Heart left ventricle (tissue), 16 donors: ENCODE data around the gene TMEM169. TPM values are rescaled to one million over a fixed set of nuclear protein-coding genes. Genes with fewer than 3 reads are reported as not detected.
"Not testable (repeated sequence)": the region's sequence is repeated elsewhere in the genome, so short reads cannot be mapped to it uniquely, and the experiment has no call there.

Source experiments
- ATAC-seq, 4 donors: fragments of 200-7000 bp; cut with Tn5 transposase; one replicate each; pipeline ENCODE4 v1.9.1; 2020 to 2022; ENCODE audit warnings: moderate library complexity in 4 of 4, mild to moderate bottlenecking in 3 of 4, moderate number of reproducible peaks in 1 of 4
- DNase-seq, 5 donors: peaks; one replicate each; pipeline ENCODE4 v3.0.0-alpha.2; 2020
- H3K27ac ChIP-seq, 12 donors: fragments of 200-600 bp; sonication (generic) in 4 of 12; one replicate each; pipeline versions ENCODE4 v1.5.0 to v1.8.0; 2016 to 2022; ENCODE audit warnings: mild to moderate bottlenecking in 2 of 12
- H3K27me3 ChIP-seq, 9 donors: fragments of 200-600 bp; sonication (generic) in 2 of 9; one replicate each; pipeline versions ENCODE4 v1.5.1 to v1.8.0; 2016 to 2022; ENCODE audit warnings: mild to moderate bottlenecking in 3 of 9
- H3K36me3 ChIP-seq, 9 donors: fragments of 200-600 bp; sonication (generic) in 2 of 9; one replicate each; pipeline versions ENCODE4 v1.5.0 to v1.8.0; 2018 to 2022; ENCODE audit warnings: mild to moderate bottlenecking in 2 of 9
- H3K4me1 ChIP-seq, 12 donors: fragments of 200-600 bp; sonication (generic) in 4 of 12; one replicate each; pipeline versions ENCODE4 v1.5.0 to v1.8.0; 2016 to 2022; ENCODE audit warnings: mild to moderate bottlenecking in 3 of 12
- H3K4me3 ChIP-seq, 12 donors: fragments of 200-600 bp; sonication (generic) in 4 of 12; one replicate each; pipeline versions ENCODE4 v1.5.0 to v1.8.0; 2017 to 2022; ENCODE audit warnings: mild to moderate bottlenecking in 9 of 12, moderate library complexity in 4 of 12
- H3K9me3 ChIP-seq, 12 donors: fragments of 200-600 bp; sonication (generic) in 4 of 12; one replicate each; pipeline versions ENCODE4 v1.5.0 to v1.8.0; 2016 to 2022; ENCODE audit warnings: mild to moderate bottlenecking in 1 of 12
- POLR2A ChIP-seq, 2 donors: fragments of 450-650 bp; IDR thresholded peaks; one replicate each; pipeline ENCODE4 v1.6.1; 2017; ENCODE audit warnings: antibody characterized with exemption in 2 of 2, mild to moderate bottlenecking in 2 of 2, moderate library complexity in 2 of 2
- WGBS, 4 donors: extraction: QIAGEN DNeasy Blood & Tissue Kit in 2 of 4; methylation state at CpG; one replicate each; pipeline versions ENCODE4 v1.1.5 to v1.1.7; 2013 to 2018; 5-methylcytosine and 5-hydroxymethylcytosine counted together
- intact Hi-C, 10 donors: fragments of 100-400 bp; cut with DNase I; formaldehyde crosslinking; loops; one replicate each; pipeline versions ENCODE4 v1.11.1 to v1.14.2; 2022
- polyA plus RNA-seq, 2 donors: library from polyadenylated mRNA; stranded (reverse); fragments of 200-250 nt; gene quantifications; one replicate each; pipeline ENCODE4 v1.2.3, GENCODE V29; 2013
- total RNA-seq, 9 donors: library from RNA; depleted of rRNA in 2 of 9; stranded (reverse); fragments of >200 nt in 2 of 9; fragmentation: NEBNext Ultra II Directional in 3 of 9; extraction: Animal tissue kit (Norgen Biotek cat#: 25700) in 3 of 9; gene quantifications; one replicate each; pipeline versions ENCODE4 v1.1.0 to v1.2.4, GENCODE V29; 2016 to 2023
- TF ChIP-seq, protein P1 (sequence below), 12 donors: fragments of 200-600 bp; sonication (generic) in 4 of 12; IDR thresholded peaks; one replicate each; pipeline versions ENCODE4 v1.5.0 to v1.8.0; 2018 to 2022; ENCODE audit warnings: antibody characterized with exemption in 12 of 12, mild to moderate bottlenecking in 5 of 12
- donor health status: ischemic (EF 13 %, LVEDD 7.1; RV severe dilation, severe dysfunction).
- donor health status: healthy with polysubstance abuse.
- donor health status: DM: no; HTN: yes; CAD: no.
- donor health status: DM: no; HTN: no; CAD: no.
- donor health status: ischemic (EF 25% LVEDD 6.9; RV normal size, moderate dysfunction).
- donor health status: ischemic (EF 25% LVEDD 5.7; RV mildly dilated, moderate dysfunction).
- donor health status: healthy.
- donor health status: DM: yes; HTN: yes; CAD: no.
- donor health status: ischemic (EF 35%, LVEDD 5.7; RV mildly dilated, moderate dysfunction).
- donor health status: nonischemic (EF 11% LVEDD 7.7; RV severe dilation, severe dysfunction).
- donor health status: DM: yes; HTN: yes; CAD: no.
- donor health status: PGD.
- donor health status: ischemic (EF 29% LVEDD 5.4; RV normal size, mild dysfunction).
- donor health status: nonischemic (EF 23%, LVEDD 6.1; RV moderate dilation, normal function).

Gene TMEM169
- total and polyA plus RNA-seq, 11 donors, result 0.15 to 1.5 (median 0.32) TPM

DNA sequence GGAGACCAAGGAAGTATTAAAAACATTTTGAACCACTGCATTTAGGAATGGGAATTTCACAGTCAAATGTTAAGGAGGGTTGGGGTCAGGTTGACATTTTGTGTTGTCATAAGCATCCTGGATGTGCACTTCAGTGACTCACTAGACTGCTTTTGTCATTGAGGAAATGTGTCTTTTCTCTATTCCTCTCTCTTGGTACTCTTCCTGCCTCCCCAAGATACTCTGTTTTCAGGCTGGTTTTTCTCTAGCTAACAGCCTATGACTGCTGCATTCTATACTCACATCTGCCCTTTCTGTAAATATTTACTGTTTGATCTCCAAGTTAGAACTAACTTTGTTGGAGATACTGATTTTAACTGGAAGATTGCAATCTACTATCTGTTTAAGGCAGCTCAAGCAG lies 50.9 kb downstream of the TMEM169 start:
- no peak overlapping the region for H3K4me3 ChIP-seq
- DNase-seq (no peak), ATAC-seq (no peak)
- H3K4me1 ChIP-seq, result peaks cover 0 to 10% (median 0%) of the 10 kb centered on the region in 12 donors
- peaks cover 0 to 100% (median 99%) of the 10 kb centered on the region in 9 donors for H3K36me3 ChIP-seq
- no peak for TF ChIP-seq POLR2A (IDR thresholded peaks at IDR 0.05)
- TF ChIP-seq, protein P1, sequence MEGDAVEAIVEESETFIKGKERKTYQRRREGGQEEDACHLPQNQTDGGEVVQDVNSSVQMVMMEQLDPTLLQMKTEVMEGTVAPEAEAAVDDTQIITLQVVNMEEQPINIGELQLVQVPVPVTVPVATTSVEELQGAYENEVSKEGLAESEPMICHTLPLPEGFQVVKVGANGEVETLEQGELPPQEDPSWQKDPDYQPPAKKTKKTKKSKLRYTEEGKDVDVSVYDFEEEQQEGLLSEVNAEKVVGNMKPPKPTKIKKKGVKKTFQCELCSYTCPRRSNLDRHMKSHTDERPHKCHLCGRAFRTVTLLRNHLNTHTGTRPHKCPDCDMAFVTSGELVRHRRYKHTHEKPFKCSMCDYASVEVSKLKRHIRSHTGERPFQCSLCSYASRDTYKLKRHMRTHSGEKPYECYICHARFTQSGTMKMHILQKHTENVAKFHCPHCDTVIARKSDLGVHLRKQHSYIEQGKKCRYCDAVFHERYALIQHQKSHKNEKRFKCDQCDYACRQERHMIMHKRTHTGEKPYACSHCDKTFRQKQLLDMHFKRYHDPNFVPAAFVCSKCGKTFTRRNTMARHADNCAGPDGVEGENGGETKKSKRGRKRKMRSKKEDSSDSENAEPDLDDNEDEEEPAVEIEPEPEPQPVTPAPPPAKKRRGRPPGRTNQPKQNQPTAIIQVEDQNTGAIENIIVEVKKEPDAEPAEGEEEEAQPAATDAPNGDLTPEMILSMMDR (IDR thresholded peaks at IDR 0.05), result no peak
- H3K9me3 ChIP-seq, result no peaks in the 10 kb centered on the region
- H3K27ac ChIP-seq, result no peak overlapping the region
- intact Hi-C loops, result no loop called here
- H3K27me3 ChIP-seq, result no peaks in the 10 kb centered on the region

DNA sequence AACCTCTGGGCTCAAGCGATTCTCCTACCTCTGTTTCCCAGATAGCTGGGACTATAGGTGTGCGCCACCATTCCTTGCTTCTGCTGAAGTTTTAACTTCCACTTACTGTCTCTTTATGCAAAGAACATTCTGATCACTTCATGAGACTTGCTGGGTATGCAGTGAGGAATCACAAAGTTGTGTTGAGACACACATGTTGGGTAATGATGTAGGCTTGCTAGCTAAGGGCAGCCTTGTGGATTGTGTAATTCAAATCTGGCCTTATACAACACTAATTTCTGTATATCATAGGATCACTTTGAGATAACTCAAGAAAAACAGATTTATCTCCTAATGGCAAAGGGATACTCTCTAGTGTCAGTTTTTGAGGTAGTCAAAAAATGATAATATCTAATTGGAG lies 51.7 kb downstream of the TMEM169 start:
- peaks cover 0 to 8% (median 0%) of the 10 kb centered on the region in 12 donors for H3K4me1 ChIP-seq
- H3K27ac ChIP-seq, result no peak overlapping the region
- H3K4me3 ChIP-seq, result no peak overlapping the region
- peaks cover 0 to 100% (median 99%) of the 10 kb centered on the region in 9 donors for H3K36me3 ChIP-seq
- WGBS, 4 donors, result 98 to 100% (median 99%) methylated on average over 2 of the region's 2 CpGs
- TF ChIP-seq, protein P1 (IDR thresholded peaks at IDR 0.05), result no peak
- no peak for TF ChIP-seq POLR2A (IDR thresholded peaks at IDR 0.05)
- no peaks in the 10 kb centered on the region for H3K27me3 ChIP-seq
- intact Hi-C loops, result no loop called here
- H3K9me3 ChIP-seq, result no peaks in the 10 kb centered on the region
- no peak for ATAC-seq
- DNase-seq, result no peak

DNA sequence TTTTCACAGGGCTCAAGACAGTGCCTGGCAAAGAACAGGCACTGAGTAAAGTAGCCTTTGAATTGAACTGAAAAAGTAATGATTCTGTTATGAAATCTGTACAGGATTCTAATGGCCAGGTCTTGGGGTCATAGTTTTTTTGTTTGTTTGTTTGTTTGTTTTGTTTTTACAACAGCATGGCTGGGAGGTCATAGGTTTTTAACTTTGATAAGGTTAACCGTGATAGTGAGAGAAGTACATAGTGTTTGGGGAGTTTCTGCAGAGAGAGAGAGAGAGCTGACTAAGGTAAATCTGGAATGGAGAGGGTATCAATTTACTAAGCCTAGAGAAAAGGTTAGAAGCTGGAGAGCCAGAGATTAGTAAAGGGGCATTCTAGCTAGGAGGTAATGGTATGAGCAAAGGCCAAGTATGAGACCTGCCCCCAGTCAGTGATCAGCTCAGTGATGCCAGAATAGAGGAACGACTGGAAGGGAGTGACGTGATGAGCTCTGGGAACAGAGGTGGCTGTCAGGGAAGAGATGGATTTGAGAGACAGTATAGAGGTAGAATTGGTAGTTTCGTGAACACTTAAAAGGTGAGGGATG lies 53.3 kb downstream of the TMEM169 start:
- Histone ChIP-seq H3K4me3 (no peak overlapping the region), H3K36me3 (peaks cover 0 to 100% (median 99%) of the 10 kb centered on the region in 9 donors), H3K27ac (no peak overlapping the region), H3K27me3 (no peaks in the 10 kb centered on the region), H3K9me3 (no peaks in the 10 kb centered on the region), H3K4me1 (no peaks in the 10 kb centered on the region)
- DNase-seq (no peak), ATAC-seq (no peak)
- TF ChIP-seq, protein P1 (IDR thresholded peaks at IDR 0.05), result no peak
- TF ChIP-seq POLR2A (IDR thresholded peaks at IDR 0.05), result no peak
- intact Hi-C loops, result no loop called here
- 85 to 91% (median 90%) methylated on average over 4 of the region's 4 CpGs for WGBS, 4 donors

DNA sequence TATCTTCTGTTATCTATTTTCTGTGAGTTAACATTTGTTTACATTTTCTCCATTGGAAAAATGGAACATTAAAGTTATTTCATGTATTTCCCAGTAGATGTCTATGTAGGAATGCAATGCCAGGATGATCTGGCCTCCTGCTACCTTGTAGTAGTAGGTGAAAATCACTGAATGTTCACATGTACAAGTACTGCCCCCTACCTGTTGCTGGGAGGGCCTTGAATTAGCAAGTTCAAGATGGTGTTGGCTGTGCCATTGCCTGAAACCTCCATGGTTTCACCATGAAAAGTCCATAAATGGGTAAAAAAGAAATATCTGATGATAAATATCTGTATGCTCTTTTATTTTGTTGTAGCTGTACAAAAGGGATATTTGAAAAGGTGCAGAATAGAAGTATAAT lies 58.2 kb downstream of the TMEM169 start:
- H3K4me1 ChIP-seq, result no peaks in the 10 kb centered on the region
- H3K36me3 ChIP-seq, result peaks cover 0 to 100% (median 99%) of the 10 kb centered on the region in 9 donors
- H3K4me3 ChIP-seq, result no peak overlapping the region
- TF ChIP-seq POLR2A (IDR thresholded peaks at IDR 0.05), result no peak
- TF ChIP-seq, protein P1 (IDR thresholded peaks at IDR 0.05), result peak in 6 of 12 donors; percentile 5 to 33 (median 16)
- intact Hi-C loops, result no loop called here
- DNase-seq, result no peak
- no peaks in the 10 kb centered on the region for H3K9me3 ChIP-seq
- no peak overlapping the region for H3K27ac ChIP-seq
- no peaks in the 10 kb centered on the region for H3K27me3 ChIP-seq
- no peak for ATAC-seq

DNA sequence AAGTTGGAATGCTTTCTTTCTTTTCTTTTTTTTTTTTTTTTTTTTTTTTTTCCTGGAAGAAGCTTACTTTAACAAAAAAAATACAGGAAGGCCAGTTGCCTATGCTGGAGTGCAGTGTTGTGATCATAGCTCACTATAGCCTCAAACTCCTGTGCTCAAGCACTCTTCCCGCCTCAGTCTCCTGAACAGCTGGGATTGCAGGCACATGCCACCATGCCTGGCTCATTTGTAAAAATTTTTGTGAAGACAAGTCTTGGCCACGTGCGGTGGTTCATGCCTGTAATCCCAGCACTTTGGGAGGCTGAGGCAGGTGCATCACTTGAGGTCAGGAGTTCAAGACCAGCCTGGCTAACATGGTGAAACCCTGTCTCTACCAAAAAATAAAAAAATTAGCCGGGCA lies 59.8 kb downstream of the TMEM169 start:
- H3K4me3 ChIP-seq, H3K27ac ChIP-seq, H3K4me1 ChIP-seq, H3K27me3 ChIP-seq, intact Hi-C loops, ATAC-seq, H3K9me3 ChIP-seq, DNase-seq: not testable (repeated sequence)
- peaks cover 0 to 100% (median 97%) of the 10 kb centered on the region in 9 donors for H3K36me3 ChIP-seq
- 88 to 97% (median 94%) methylated on average over 4 of the region's 4 CpGs for whole genome bisulfite sequencing, 4 donors
